Upper lobe of left lung (tissue), 6 donors: ENCODE data around the gene XXYLT1. TPM values are rescaled to one million over a fixed set of nuclear protein-coding genes. Genes with fewer than 3 reads are reported as not detected.

ENCODE experiments used
- ATAC-seq, 2 donors: fragments of 200-7000 bp; cut with Tn5 transposase; one replicate each; pipeline ENCODE4 v1.9.1; 2022; ENCODE audit warnings: mild to moderate bottlenecking in 2 of 2, moderate library complexity in 2 of 2; ENCODE audit not compliant: low FRiP score in 2 of 2
- DNase-seq, 2 donors: peaks; one replicate each; pipeline ENCODE4 v3.0.0-alpha.2; 2019 to 2020
- H3K27ac ChIP-seq, 4 donors: fragments of 200-600 bp; sonication (generic); one replicate each; pipeline ENCODE4 v1.5.1; 2016 to 2019
- H3K27me3 ChIP-seq, 4 donors: fragments of 200-600 bp; sonication (generic); one replicate each; pipeline ENCODE4 v1.5.1; 2017 to 2019
- H3K36me3 ChIP-seq, 4 donors: fragments of 200-600 bp; sonication (generic); one replicate each; pipeline ENCODE4 v1.5.1; 2016 to 2019
- H3K4me1 ChIP-seq, 4 donors: fragments of 200-600 bp; sonication (generic); one replicate each; pipeline ENCODE4 v1.5.1; 2018 to 2019
- H3K4me3 ChIP-seq, 4 donors: fragments of 200-600 bp; sonication (generic); one replicate each; pipeline ENCODE4 v1.5.1; 2017 to 2019; ENCODE audit warnings: mild to moderate bottlenecking in 2 of 4, moderate library complexity in 1 of 4
- H3K9me3 ChIP-seq, 4 donors: fragments of 200-600 bp; sonication (generic); one replicate each; pipeline ENCODE4 v1.5.1; 2018 to 2019
- EP300 ChIP-seq, 4 donors: sonication (generic); formaldehyde crosslinking; IDR thresholded peaks; one replicate each; pipeline ENCODE4 v1.5.1; 2017; ENCODE audit warnings: antibody characterized with exemption in 4 of 4, control low read depth in 2 of 4
- POLR2A ChIP-seq, 4 donors: fragments of 450-650 bp; IDR thresholded peaks; one replicate each; pipeline ENCODE4 v1.5.1; 2016 to 2017; ENCODE audit warnings: antibody characterized with exemption in 4 of 4, mild to moderate bottlenecking in 2 of 4
- POLR2AphosphoS5 ChIP-seq, 2 donors: sonication (generic); formaldehyde crosslinking; IDR thresholded peaks; one replicate each; pipeline ENCODE4 v1.5.1; 2017; ENCODE audit warnings: antibody characterized with exemption in 2 of 2
- WGBS, 2 donors: methylation state at CpG; one replicate each; pipeline ENCODE4 v1.1.5; 2017 to 2018; 5-methylcytosine and 5-hydroxymethylcytosine counted together
- total RNA-seq, 6 donors: library from RNA; depleted of rRNA in 4 of 6; stranded (reverse); fragments of >200 nt in 4 of 6; gene quantifications; one replicate each; pipeline versions ENCODE4 v1.1.0 to v1.2.1, GENCODE V29; 2016 to 2021
- TF ChIP-seq, protein P1 (sequence below), 6 experiments: fragments of 450-650 bp in 4 of 6; fragments of 200-600 bp in 2 of 6; sonication (generic) in 2 of 6; IDR thresholded peaks; one replicate each; pipeline ENCODE4 v1.5.1; 2016 to 2019; ENCODE audit warnings: antibody characterized with exemption in 6 of 6
- donor health status: DM: no; HTN: no; CAD: no; lungs with moderate emphysema.
- donor health status: DM: no; HTN: yes; CAD: no; lungs with severe emphysema.

XXYLT1 gene
- total RNA-seq, 6 donors from 2014 or later: 6.3 to 9.6 (median 8.6) TPM

GRCh38 chr3:195113536-195114425 is 157.2 kb downstream of the XXYLT1 start:
- no peak overlapping the region for H3K4me3 ChIP-seq
- H3K27me3 ChIP-seq: no peaks in the 10 kb centered on the region
- H3K4me1 ChIP-seq: peaks cover 0 to 11% (median 3%) of the 10 kb centered on the region in 4 donors
- H3K36me3 ChIP-seq: no peaks in the 10 kb centered on the region
- no peak overlapping the region for H3K27ac ChIP-seq
- TF ChIP-seq, protein P1, sequence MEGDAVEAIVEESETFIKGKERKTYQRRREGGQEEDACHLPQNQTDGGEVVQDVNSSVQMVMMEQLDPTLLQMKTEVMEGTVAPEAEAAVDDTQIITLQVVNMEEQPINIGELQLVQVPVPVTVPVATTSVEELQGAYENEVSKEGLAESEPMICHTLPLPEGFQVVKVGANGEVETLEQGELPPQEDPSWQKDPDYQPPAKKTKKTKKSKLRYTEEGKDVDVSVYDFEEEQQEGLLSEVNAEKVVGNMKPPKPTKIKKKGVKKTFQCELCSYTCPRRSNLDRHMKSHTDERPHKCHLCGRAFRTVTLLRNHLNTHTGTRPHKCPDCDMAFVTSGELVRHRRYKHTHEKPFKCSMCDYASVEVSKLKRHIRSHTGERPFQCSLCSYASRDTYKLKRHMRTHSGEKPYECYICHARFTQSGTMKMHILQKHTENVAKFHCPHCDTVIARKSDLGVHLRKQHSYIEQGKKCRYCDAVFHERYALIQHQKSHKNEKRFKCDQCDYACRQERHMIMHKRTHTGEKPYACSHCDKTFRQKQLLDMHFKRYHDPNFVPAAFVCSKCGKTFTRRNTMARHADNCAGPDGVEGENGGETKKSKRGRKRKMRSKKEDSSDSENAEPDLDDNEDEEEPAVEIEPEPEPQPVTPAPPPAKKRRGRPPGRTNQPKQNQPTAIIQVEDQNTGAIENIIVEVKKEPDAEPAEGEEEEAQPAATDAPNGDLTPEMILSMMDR (IDR thresholded peaks at IDR 0.05): no peak
- no peak for TF ChIP-seq EP300 (IDR thresholded peaks at IDR 0.05)
- ATAC-seq (no peak), DNase-seq (no peak)
- WGBS, 2 donors: 89 to 90% methylated on average over 14 of the region's 14 CpGs
- H3K9me3 ChIP-seq: no peaks in the 10 kb centered on the region

DNA sequence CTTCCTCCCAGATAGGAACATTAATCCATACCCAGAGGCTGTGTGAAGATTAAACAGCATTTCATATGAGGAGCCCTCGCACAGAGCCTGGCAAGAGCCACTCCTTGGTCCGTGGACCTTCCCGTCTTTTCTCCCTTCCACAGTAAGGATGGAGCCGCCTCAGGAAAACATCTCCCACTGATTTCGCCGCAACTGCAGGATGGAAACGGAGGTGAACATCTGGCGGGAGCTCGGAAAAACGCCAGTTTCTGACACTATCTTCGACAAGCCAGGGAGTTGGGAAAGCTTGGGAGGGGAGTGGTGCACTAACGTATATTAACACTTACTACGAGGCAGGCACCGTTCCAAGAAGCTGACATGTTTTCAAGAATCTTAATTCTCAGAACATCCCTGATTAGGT is 157.9 kb downstream of the XXYLT1 start:
- 85 to 93% methylated on average over 14 of the region's 14 CpGs for WGBS, 2 donors
- ATAC-seq (no peak), DNase-seq (no peak)
- Histone ChIP-seq H3K4me1 (peaks cover 0 to 8% (median 3%) of the 10 kb centered on the region in 4 donors), H3K27me3 (no peaks in the 10 kb centered on the region), H3K27ac (no peak overlapping the region), H3K36me3 (no peaks in the 10 kb centered on the region), H3K9me3 (no peaks in the 10 kb centered on the region), H3K4me3 (no peak overlapping the region)
- TF ChIP-seq POLR2AphosphoS5 (IDR thresholded peaks at IDR 0.05) (no peak), EP300 (IDR thresholded peaks at IDR 0.05) (no peak)

DNA sequence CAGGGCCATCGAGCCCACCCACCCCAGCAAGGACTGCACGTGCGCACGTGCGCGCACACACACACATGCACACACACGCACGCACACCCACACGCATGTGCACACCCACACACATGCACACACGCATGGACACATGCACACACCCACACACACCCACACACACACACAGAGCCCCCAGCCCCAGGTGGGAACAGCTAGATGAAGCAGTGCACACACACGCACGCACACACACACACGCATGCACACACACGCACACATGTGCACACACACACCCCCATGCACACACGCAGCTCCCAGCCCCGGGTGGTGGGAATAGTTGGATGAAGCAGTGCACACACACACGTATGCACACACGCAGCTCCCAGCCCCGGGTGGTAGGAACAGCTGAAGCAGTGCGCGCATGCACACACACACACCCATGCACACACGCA is 158.6 kb downstream of the XXYLT1 start:
- Histone ChIP-seq H3K9me3 (no peaks in the 10 kb centered on the region), H3K27ac (no peak overlapping the region), H3K36me3 (no peaks in the 10 kb centered on the region), H3K27me3 (no peaks in the 10 kb centered on the region), H3K4me3 (no peak overlapping the region), H3K4me1 (peaks cover 0 to 6% (median under 1%) of the 10 kb centered on the region in 4 donors)
- TF ChIP-seq POLR2AphosphoS5 (IDR thresholded peaks at IDR 0.05) (no peak), EP300 (IDR thresholded peaks at IDR 0.05) (no peak), POLR2A (IDR thresholded peaks at IDR 0.05) (no peak)
- TF ChIP-seq, protein P1 (IDR thresholded peaks at IDR 0.05): no peak
- 89 to 91% methylated on average over 3 to 21 of the region's 22 CpGs for WGBS, 2 donors
- ATAC-seq: peak in 1 of 2 donors; percentile 20
- DNase-seq: no peak

- Histone ChIP-seq H3K4me1 (peaks cover 0 to 6% (median under 1%) of the 10 kb centered on the region in 4 donors), H3K4me3 (no peak overlapping the region), H3K9me3 (no peaks in the 10 kb centered on the region), H3K36me3 (no peaks in the 10 kb centered on the region), H3K27me3 (no peaks in the 10 kb centered on the region), H3K27ac (no peak overlapping the region)
- DNase-seq (no peak), ATAC-seq (no peak)
- WGBS, 2 donors: 97% methylated on average over 9 of the region's 9 CpGs
- TF ChIP-seq EP300 (IDR thresholded peaks at IDR 0.05) (no peak), POLR2AphosphoS5 (IDR thresholded peaks at IDR 0.05) (no peak), POLR2A (IDR thresholded peaks at IDR 0.05) (no peak)
- TF ChIP-seq, protein P1 (IDR thresholded peaks at IDR 0.05): no peak
These were observed 159.2 kb downstream of the XXYLT1 start for GRCh38 chr3:195111766-195112165.

DNA sequence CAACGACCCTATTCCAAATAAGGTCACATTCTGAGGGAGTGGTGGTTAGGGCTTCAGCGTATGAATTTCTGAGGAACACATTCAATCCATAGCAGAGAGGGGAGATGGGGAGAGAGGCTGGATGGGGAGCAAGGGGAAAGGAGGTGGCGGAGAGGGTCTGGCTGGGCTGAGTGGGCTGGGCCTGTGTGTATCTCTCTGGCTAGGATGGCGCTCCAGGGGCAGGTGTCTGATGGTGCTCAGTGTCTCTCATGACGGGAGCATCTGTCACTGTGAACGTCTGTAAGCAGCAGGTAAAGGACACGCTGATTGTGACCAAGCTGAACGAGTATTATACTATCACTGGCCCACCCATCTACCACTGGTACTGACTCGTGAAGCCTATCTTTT is 159.6 kb downstream of the XXYLT1 start:
- Histone ChIP-seq H3K4me1 (peaks cover 4 to 9% (median 5%) of the 10 kb centered on the region in 4 donors), H3K4me3 (no peak overlapping the region), H3K9me3 (no peaks in the 10 kb centered on the region), H3K36me3 (no peaks in the 10 kb centered on the region), H3K27me3 (no peaks in the 10 kb centered on the region), H3K27ac (no peak overlapping the region)
- TF ChIP-seq POLR2AphosphoS5 (IDR thresholded peaks at IDR 0.05) (no peak), EP300 (IDR thresholded peaks at IDR 0.05) (no peak), POLR2A (IDR thresholded peaks at IDR 0.05) (no peak)
- TF ChIP-seq, protein P1 (IDR thresholded peaks at IDR 0.05): no peak
- ATAC-seq: no peak
- 76 to 86% methylated on average over 9 of the region's 9 CpGs for WGBS, 2 donors
- no peak for DNase-seq
